ENCODE data around the gene CDH12.

The CDH12 gene

DNA sequence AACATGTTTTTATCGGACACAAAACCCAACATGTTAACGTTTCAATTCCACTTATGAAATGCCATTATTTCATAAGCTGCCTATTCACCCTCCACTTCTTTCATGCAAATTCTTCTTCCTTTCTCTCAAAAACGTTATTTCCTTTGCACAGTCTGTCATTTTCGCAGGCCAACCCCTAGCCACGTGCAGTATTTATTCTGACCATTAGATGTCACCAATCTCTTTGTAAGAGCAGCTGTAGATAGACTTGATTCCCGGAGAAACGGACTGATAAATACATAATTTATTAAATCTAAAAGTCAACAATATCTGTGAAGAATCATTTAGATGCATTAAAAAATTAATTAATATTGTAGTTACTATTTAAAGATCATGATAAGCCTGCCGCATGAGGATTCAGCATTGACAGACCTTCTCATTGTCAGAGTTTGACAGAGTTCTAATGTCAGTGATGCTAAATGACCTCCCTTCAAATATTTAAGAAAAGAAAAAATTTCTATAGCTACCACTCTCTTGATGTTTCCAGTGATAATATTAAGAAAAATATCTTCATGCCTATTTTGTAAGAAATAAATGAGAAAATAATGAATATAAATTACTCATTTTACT is 933.6 kb downstream of the CDH12 start:
- DNase-seq: no peak

DNA sequence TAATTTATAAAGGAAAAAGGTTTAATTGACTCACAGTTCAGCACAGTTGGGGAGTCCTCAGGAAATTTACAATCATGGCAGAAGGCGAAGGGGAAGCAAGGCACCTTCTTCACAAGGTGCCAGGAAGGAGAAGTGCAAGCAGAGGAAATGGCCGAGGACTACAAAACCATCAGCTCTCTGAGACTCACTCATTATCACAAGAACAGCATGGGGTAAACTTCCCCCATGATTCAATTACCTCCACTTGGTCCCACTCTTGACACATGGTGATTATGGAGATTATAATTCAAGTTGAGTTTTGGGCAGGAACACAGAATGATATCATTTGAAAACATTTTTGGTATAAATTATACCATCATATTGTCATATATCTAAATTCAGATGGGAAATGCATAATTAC is 934.7 kb downstream of the CDH12 start:
- DNase-seq: no peak

DNA sequence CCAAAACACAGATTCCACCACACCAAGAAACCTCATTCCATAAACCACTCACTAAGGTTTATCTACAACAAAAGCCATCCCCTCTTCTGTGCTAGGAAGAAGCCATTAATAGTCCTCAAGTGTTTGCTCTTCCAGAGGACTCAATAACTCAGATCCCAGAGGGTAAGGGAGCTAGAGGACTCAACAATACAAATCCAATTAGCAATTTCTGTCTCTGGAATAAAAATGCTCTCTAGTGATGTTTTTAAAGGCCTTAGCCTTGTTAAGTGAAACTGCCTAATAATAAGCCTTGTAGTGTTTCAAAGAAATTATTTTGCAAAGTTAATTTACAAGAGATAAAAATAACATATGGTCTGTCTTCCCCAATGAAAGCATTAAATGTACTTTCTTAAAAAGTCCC is 942.4 kb downstream of the CDH12 start:
- no peak for DNase-seq

DNA sequence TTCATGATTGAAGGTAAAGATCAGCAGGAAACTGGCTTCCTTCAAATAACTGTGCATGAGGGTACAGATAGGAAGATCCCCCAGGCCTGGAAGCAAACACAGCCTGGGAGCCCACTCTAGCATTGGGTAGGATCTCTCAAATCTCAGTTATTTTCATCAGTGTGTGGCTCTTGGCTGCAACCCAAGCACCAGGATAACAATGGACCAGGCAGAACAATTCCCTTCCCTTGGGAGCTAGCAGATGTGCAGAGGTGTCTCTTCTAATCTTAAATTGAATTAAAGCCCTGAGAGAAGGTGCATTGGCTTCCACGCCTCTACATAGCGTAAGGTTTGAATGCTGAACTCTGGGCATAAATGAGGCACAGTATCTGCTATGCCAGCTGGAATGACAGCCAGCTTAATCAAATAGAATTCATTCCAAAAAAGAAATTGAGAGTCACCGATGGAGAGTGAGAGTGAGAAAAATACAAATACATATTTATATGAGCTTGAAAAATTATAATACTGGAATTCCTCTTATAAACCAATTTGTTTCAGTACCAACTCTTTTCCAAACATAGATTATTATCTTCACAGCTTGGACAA is 957.3 kb downstream of the CDH12 start:
- no peak for DNase-seq

DNA sequence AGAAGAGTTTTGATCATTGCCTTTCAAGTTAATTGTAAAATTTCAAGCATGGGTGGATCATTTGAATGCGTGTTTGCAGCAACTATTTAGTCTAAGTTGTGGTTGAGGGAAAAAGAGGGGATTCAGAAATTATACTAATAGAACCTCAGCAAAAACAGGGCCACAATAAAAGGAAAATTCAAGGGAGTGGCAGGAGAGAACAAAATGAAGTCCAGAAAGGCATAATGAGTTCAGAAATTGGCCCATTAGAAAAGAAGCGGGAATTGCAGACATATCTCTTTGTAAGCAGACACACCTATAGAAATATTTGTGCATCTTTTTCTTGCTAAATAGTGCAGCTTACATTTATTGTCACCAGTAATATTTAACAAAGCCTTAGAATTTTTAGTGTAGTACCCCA is 960.0 kb downstream of the CDH12 start:
- no peak for DNase-seq

DNA sequence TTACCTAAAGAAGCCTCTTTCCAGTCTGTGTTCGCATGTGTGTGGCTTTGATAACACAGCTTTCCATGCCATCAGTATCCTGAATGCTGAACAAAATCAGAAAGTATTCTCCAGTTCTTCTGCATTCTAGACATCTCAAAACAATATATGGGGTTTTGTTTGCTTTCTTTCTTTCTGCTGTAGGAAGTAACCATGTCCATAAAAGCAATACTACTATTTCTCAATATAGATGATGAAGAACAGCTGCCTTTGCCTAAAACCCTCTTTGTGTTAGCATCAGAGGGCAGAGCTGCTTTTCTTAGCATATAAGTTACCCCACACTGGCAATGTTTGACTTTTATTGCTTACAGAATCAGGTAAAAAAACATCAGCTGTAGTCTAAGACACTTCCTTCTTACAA is 963.6 kb downstream of the CDH12 start:
- DNase-seq: no peak

DNA sequence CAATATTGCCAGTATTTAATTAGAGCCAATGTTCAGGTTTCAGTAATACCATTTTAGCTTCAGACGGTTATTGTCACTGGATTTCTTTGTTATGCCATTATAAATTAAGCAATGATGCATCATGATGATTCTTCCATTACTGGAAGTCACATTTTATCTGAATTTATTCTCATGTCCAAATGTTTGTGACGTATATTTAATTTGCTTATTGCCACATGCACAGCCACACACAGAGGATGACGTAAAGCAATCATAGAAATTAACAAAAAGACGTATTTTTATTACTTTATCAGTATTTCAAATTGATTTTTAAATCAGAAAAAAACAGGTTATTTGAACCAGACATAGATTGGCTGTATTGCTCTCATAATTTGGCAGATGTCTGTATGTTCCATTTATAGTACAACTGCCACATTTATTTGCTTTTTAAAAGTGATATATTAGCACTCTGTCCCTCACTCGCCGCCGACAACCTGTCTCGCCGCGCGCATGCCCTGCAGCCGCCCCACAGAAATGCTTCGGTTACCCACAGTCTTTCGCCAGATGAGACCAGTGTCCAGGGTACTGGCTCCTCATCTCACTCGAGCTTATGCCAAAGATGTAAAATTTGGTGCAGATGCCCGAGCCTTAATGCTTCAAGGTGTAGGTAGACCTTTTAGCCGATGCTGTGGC is 970.9 kb downstream of the CDH12 start:
- no peak for DNase-seq

DNA sequence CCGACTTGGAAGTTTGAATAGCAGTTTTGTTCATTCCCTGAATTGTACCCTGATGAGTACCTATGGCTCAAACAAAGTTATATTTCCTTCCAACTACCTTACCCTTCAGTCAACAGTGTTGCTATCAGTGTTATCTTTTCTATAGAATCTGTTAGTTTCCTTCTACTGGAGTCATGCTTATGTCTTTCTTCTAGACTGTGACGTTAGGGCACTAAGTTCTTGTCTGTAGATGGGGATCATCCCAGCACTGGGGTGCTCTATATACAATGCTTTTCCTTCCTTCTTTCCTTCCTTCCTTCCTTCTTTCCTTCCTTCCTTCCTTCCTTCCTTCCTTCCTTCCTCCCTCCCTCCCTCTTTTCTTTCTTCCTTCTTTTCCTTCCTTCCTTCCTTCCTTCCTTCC is 973.0 kb downstream of the CDH12 start:
- no peak for DNase-seq

DNA sequence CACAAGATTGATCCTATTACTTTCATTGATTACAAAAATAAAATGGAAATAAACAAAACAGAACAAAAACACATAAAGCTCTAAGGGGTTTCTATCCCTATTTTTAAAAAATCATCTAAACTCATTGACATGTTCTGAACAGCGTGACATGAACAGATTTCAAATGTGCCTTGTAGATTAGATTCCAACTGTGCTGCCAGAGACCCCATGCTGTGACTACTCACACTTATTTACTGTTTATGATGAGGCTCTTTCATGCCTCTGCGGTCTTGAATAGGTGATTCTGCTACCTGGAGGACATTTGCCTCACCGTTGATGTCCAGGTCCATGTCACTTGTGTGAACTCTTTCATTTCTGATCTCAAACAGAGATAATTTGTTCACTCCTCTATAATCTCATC is 990.2 kb downstream of the CDH12 start:
- no peak for DNase-seq

DNA sequence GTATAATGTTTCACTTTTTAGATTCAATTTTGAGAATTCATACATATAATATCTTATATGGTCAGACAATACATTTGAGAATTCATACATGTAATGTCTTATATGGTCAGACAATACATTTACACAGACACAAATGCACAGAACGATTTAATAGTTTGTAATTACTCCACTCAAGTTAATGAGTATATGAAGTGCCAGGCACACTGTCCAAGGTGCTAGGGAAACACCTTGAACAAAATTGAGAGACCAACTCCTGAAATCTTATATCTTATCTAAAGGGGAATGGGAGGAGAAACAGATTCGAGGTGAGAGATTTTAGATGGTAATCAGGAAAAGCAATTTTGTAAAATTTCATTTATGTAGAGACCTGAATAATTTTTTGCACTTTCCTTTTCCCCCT is 994.7 kb downstream of the CDH12 start:
- DNase-seq: no peak

DNA sequence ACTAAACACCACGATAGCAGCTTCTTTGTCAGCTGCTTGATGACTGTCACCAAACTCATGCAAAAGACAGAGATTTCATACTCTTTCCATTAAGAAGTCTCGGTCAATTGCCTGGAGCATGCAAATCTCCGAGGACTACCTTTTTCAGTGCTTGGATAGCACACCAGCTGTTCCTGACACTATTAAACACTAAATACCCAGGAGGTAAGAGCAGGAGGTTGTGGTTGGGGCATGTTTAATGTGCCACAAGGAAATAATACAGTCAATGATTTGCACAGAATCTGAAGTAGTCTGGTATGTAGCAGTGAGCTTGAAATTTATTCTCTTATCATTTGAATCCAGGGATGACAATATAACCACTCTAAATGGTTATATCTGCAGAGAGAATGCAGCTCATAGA is 996.2 kb downstream of the CDH12 start:
- DNase-seq: no peak

DNA sequence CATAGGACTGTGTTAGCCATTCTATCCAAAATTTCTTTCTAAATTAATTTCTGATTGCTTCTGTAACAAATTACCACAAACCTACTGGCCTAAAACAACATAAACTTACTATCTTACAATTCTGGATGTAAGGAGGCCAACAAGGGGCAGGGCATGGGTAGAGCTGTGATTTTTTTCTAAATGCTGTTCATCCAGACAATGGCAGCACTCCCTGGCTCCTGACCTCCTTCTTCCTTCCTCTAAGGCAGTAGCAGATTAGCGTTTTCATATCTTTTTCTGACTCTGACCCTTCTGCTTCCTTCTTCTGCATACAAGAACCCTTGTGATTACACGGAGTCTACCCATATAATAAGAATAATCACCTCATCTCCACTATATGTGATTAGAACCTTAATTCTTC is 1005.8 kb downstream of the CDH12 start:
- no peak for DNase-seq

DNA sequence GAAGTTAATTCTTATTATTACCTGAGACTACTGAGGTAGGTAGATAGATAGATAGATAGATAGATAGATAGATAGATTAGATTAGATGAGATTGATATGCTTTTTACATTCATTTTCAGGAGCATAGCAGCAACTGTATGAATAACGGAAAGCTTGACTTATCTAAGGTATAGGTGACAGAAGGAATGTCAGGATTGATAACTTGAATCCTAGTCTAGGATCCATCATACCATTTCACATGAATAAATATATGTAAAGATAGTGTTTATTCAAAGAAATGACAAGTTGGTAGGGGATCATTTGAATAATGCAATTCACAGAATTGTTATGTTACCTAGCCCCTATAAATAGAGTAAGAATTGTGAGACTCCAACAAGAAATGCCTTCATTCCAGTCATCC is 1008.2 kb downstream of the CDH12 start:
- no peak for DNase-seq

DNA sequence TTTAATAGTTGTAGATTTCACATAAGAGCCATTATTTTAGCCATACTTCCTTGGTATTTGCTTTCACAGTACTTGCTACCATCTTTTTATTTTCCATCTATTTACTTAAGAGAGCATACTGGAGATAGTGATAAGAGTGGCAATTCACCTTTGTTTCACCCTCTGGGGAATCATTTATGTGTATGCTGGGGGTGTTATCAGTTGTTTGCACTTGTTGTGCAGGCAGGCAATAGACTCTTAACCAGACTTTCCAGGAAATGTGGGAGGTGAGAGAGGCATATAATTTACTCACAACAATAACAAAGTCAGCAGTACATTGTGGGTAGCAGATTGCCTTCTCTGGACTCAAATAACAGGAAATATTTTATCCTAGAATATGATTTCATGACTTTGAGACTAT is 1018.3 kb downstream of the CDH12 start:
- DNase-seq: no peak

DNA sequence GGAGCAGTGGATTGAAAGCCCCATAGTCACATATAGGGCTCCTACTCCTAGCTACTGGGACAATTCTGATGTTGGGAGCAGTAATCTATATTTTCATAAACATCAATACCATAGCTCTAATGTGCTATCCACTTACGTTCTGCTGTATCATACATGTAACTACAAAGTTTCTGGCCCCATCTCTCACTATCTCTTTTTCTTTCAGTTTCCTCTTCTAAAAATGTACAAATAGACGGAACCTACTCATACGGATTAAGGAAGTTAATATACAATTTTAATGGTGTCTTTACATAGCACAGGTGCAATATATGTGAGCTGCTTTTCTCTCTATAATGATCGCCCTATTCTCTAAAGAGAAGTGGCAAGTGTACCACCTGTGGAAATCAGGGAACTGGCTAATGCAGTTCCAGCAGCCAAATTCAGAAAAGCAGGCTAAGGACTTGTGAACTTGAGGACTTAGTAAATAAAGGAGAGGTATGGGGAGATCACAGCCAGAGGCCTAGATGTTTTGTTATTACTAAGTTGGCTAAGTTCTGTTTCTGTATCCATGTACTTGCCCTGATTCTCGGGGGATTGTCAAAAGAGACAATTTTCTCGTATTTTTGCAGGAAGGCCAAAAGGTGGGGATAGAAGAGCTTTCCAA is 1021.9 kb downstream of the CDH12 start:
- DNase-seq: no peak

DNA sequence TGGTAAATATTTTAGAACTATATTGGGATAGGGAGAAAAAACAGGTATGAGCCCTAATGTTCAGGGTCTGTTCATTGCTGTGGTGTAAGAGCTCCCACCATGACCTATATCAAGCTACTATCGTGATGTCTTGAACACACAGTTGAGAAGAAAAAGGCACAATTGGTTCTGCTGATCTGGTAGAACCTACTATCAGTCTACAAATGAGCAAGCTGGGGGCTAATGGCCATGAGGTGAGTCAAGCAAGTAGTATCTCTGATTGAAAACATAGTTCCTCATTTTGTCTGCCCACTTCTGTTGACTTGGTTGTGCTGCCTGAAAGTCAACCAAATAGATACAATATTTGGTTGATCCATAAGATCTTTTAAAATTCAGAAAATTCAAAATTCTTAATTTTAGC is 1026.3 kb downstream of the CDH12 start:
- no peak for DNase-seq

DNA sequence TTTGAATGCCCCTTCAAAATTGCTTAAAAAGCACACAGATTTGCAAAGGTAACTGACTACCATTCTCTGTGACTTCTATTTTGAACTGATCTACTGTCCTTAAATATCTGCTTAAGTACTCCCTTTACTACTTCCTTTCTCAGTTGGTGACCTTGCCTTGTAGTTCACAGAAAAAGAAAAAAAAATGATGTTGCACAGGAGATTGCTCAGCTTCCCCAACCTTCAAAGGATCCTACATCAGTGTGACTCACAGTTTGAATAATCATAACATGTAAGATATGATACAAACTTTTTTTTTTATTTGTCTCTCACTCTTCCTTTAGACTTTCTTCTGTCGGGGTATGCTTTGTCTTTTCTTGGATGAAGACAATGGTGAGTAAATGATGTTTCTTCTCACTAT is 1029.6 kb downstream of the CDH12 start:
- DNase-seq: no peak

DNA sequence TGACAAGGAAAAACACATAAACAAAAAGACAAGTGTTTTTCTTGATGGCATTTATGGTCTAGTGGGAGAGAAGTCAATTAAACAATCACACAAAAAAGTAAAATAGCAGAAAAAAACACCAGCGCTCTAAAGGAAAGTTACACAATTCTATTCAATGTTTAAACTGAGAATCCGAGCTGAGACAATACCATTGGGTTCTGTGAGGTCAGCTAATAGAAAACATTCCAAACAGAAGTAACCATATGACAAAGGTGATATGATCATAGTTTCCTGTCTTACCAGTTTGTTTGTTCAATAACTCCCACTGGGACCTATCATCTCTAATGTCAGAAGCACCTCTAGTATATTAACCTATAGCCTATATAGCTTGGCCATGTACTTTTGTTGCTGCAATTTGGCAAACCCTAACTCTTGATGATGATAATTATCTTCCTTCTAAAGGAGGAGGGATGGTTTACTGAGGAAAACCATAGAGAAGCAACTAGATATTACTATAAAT is 1030.0 kb downstream of the CDH12 start:
- no peak for DNase-seq

DNA sequence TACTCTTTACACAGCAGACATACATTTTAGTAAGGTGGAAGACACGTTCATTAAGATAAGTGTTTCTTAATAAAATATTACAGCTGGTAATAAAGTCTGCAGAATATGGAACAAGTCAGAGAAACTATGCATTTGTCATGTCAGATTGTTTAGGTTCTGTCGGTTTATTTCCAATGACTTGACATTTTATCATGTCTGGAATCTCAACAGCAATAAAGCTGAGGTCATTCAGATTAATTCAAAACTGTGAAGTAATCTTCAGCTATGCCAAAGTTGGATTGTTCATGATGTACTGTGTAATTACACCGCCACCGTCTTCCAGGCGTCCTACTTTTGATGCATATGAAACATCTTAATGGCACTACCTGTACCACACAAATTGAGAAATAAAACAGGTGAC is 1032.6 kb downstream of the CDH12 start:
- DNase-seq: no peak

DNA sequence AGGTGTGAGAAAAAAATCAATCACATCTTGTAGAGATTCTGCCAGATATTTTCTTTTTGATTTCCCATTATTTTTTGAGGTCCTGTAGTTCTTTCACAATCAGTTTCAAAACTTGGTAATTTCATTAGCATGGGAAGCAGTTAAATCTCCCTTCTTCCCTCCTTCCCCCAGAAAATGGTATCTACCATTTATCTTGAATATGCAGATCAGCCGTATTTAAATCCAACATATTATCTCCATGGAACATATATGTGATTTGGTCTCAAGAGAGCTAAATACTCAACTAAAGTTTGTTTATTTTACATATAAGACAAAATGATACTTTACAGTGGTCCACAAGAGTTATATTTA is 1034.8 kb downstream of the CDH12 start:
- no peak for DNase-seq

DNA sequence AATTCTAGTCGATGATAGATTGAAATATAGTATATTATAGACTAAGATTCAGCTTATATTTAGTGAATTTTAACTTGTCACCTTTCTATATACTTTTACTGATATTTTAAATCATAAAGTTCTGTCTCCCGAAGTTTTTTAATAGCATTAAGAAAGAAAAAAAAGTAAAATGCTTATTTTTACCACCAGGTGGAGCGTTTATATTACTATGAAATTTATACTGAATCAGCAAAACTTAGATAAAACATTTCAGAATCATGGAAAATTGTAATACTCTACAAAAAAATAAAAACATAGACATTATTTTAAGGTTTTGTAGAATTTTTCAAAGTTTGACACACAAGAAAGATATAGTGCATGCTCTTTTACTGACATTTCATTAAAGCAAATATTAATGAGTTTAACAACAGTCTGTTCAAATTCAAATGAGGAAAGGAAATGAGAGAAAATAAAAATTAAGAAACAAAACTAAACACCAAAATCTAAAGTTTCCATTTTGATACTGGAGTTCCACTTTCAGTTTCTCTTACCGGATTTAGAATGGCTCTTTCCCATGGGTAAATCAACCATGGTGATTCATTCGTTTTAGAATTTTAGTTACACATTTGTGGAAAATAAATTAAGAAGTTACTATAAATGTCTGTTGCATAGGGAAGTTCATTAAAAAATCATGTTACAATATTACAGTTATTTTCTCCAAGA is 1035.3 kb downstream of the CDH12 start:
- no peak for DNase-seq

DNA sequence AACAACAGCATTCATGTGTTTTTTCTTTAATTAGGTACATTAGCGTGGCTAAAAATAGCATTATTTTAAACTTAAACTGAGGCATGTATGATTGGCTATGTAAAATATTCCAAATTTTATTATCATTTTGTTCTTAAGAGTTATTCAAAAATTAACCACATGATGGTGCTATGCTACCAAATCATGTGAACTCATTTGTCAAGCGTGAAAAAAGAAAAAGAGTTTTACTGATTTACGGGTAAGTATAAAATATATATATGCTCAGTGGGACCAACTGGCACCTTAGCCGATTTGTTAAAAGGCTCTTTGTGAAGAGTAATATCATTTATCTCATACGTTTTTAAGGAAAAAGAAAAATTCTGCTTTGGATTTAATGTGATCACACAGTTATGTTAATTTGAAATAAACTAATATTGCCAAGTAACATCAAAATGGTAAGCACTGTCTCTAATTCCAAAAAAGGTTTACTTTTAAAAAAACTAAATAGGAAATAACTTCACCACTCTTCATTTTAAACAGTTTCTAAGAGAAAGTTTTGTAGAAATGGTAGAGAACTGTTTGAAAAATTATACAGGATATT is 1042.3 kb downstream of the CDH12 start:
- no peak for DNase-seq

DNA sequence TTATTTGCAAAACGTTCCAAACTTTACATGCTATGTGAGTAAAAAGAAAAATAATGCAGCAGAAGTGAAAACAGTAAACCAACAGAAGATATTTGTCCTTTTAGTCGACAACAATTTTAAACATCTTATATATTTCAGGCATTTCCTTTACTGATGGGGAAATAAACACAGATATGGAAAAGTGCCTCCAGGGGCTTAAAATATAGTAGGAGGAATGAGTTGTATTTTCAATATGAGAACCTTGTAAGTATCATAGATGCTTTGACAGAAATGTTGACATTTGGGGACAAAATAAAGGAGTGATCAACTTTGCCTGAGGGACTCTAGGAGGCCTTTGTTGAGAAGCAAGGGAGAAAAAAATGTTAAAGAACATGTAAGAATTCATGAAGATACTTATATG is 1043.5 kb downstream of the CDH12 start:
- DNase-seq: no peak
